NCI-H128 (cell line): ENCODE data around the gene FKBP6.
"Not testable (repeated sequence)": the region's sequence is repeated elsewhere in the genome, so short reads cannot be mapped to it uniquely, and the experiment has no call there.

Source experiments
- DNase-seq: peaks from one replicate; lab custom pipeline; 2025; ENCODE audit not compliant: unreplicated experiment; lab: John Stamatoyannopoulos, UW

FKBP6 gene

GRCh38 chr7:73387908-73388414, 60.0 kb downstream of the FKBP6 start:
- no peak for DNase-seq

- no peak for DNase-seq
Observed at GRCh38 chr7:73391396-73391795, 63.4 kb downstream of the FKBP6 start.

- no peak for DNase-seq
Observed at GRCh38 chr7:73394422-73394821, 66.5 kb downstream of the FKBP6 start.

- no peak for DNase-seq
Observed at GRCh38 chr7:73395538-73396503, 67.9 kb downstream of the FKBP6 start.

GRCh38 chr7:73397521-73398281, 69.7 kb downstream of the FKBP6 start:
- DNase-seq: no peak

- DNase-seq: not testable (repeated sequence)
Observed at GRCh38 chr7:73399185-73400050, 71.5 kb downstream of the FKBP6 start.

GRCh38 chr7:73404860-73405259, 76.9 kb downstream of the FKBP6 start:
- not testable (repeated sequence) for DNase-seq
